Fibroblast of lung (primary cell): ENCODE measurements around the gene ZNF189. TPM values are rescaled to one million over a fixed set of nuclear protein-coding genes. Genes with fewer than 3 reads are reported as not detected.

Experiments
- DNase-seq, 2 donors: peaks; one replicate each; pipeline versions ENCODE4 v3.0.0 to v3.0.0-alpha.2; 2010; ENCODE audit warnings: low read depth in 2 of 2
- H2AFZ ChIP-seq: 2 replicates; pipeline ENCODE4 v1.5.1; 2012; ENCODE audit warnings: low read length, control low read depth, inconsistent platforms
- H3K27ac ChIP-seq: 2 replicates; pipeline ENCODE4 v1.5.1; 2011; ENCODE audit warnings: low read length, control low read depth; ENCODE audit not compliant: insufficient read depth
- H3K27me3 ChIP-seq: 2 replicates; pipeline ENCODE4 v1.5.1; 2011; ENCODE audit warnings: mild to moderate bottlenecking, low read length; ENCODE audit not compliant: control insufficient read depth, insufficient read depth
- H3K36me3 ChIP-seq: 2 replicates; pipeline ENCODE4 v1.5.1; 2011; ENCODE audit warnings: low read length; ENCODE audit not compliant: control insufficient read depth, insufficient read depth
- H3K4me1 ChIP-seq: 2 replicates; pipeline ENCODE4 v1.5.1; 2011; ENCODE audit warnings: low read length; ENCODE audit not compliant: control insufficient read depth, insufficient read depth; ENCODE audit errors: extremely low read depth
- H3K4me2 ChIP-seq: 2 replicates; pipeline ENCODE4 v1.5.1; 2011; ENCODE audit warnings: low read length, control low read depth; ENCODE audit not compliant: insufficient read depth; ENCODE audit errors: extremely low read depth
- H3K4me3 ChIP-seq, 4 experiments: fragments of 200-600 bp in 1 of 4; sonication (generic) in 1 of 4; replicated peaks in 1 of 4; 2 replicates each; pipeline ENCODE4 v1.5.1; 2011 to 2016; ENCODE audit warnings: low read length in 4 of 4, low read depth in 3 of 4, mild to moderate bottlenecking in 3 of 4, control low read depth in 2 of 4, inconsistent platforms in 1 of 4, mixed read lengths in 1 of 4; ENCODE audit not compliant: insufficient read depth in 1 of 4; ENCODE audit errors: control extremely low read depth in 1 of 4
- H3K79me2 ChIP-seq: 2 replicates; pipeline ENCODE4 v1.5.1; 2012; ENCODE audit warnings: mild to moderate bottlenecking, low read length, inconsistent platforms; ENCODE audit not compliant: control insufficient read depth, insufficient read depth
- H3K9ac ChIP-seq: 2 replicates; pipeline ENCODE4 v1.5.1; 2011; ENCODE audit warnings: mild to moderate bottlenecking, low read length, control low read depth; ENCODE audit not compliant: insufficient read depth
- H3K9me3 ChIP-seq: 2 replicates; pipeline ENCODE4 v1.5.1; 2012; ENCODE audit warnings: low read depth, low read length; ENCODE audit not compliant: control insufficient read depth, insufficient read depth
- H4K20me1 ChIP-seq: 2 replicates; pipeline ENCODE4 v1.5.1; 2011; ENCODE audit warnings: low read length; ENCODE audit not compliant: control insufficient read depth, insufficient read depth; ENCODE audit errors: extremely low read depth
- CTCF ChIP-seq, 2 donors: IDR thresholded peaks in 1 of 2; conservative IDR thresholded peaks in 1 of 2; 1 replicate in 1 of 2; 2 replicates in 1 of 2; pipeline ENCODE4 v1.5.1; 2011 to 2012; ENCODE audit warnings: low read length in 2 of 2, control low read depth in 1 of 2, inconsistent platforms in 1 of 2, low read depth in 1 of 2, mild to moderate bottlenecking in 1 of 2
- EZH2 ChIP-seq: IDR thresholded peaks from 2 replicates; pipeline ENCODE4 v1.5.1; 2012; ENCODE audit warnings: low read length, control low read depth, mild to moderate bottlenecking; ENCODE audit errors: missing control alignments
- polyA plus RNA-seq, 2 donors: library from polyadenylated mRNA; depleted of rRNA in 1 of 2; stranded (reverse) in 1 of 2; unstranded in 1 of 2; fragments of >200 nt; gene quantifications; 2 replicates each; pipeline ENCODE4 v1.2.1, GENCODE V29; 2011 to 2012; ENCODE audit warnings: missing spikeins in 1 of 2
- total RNA-seq: library from RNA; depleted of rRNA; stranded (reverse); fragments of >200 nt; gene quantifications from 2 replicates; pipeline ENCODE4 v1.2.1, GENCODE V29; 2014

Gene ZNF189
- total and polyA plus RNA-seq, 2 donors (not counting 1 experiment from before 2014, with no cell fraction given), result 8.7 to 21.8 TPM

GRCh38 chr9:101433229-101433628 is 34.6 kb downstream of the ZNF189 start:
- no peak for DNase-seq
- no peaks in the 10 kb centered on the region for H3K4me1 ChIP-seq
- TF ChIP-seq EZH2 (no peak), CTCF (conservative IDR thresholded peaks at IDR 0.05 in 1 of 2, IDR thresholded peaks at IDR 0.05 in 1 of 2; ENCODE audit: low read depth in 1 of 2, low read length in 2 of 2) (no peak)
- no peaks in the 10 kb centered on the region for H4K20me1 ChIP-seq
- no peaks in the 10 kb centered on the region for H3K27me3 ChIP-seq
- no peak overlapping the region for H3K4me2 ChIP-seq
- no peak overlapping the region for H3K4me3 ChIP-seq
- no peaks in the 10 kb centered on the region for H3K9me3 ChIP-seq
- H3K9ac ChIP-seq, result no peak overlapping the region
- no peak overlapping the region for H2AFZ ChIP-seq
- no peaks in the 10 kb centered on the region for H3K79me2 ChIP-seq
- no peaks in the 10 kb centered on the region for H3K36me3 ChIP-seq
- H3K27ac ChIP-seq, result no peak overlapping the region

DNA sequence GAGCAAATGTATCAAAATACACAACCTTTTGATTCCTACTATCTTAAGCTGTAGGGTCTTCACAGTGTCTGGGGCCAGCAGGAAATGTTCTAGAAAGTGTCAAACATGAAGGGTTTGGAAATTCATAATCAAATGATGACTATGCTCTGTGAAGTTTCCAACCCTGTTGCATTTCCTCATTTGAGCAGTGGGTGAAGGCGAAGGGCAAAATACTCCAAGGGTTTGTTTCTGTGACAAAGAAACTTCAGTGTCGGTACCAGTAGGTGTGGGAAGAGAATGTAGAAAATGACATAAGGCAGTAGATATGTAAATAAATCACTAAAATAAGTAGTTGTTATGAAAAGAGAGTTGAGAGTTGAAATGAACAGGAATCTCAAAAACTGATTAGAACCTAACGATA is 36.3 kb downstream of the ZNF189 start:
- TF ChIP-seq EZH2 (no peak), CTCF (conservative IDR thresholded peaks at IDR 0.05 in 1 of 2, IDR thresholded peaks at IDR 0.05 in 1 of 2; ENCODE audit: low read depth in 1 of 2, low read length in 2 of 2) (no peak)
- no peak overlapping the region for H3K4me3 ChIP-seq
- H3K36me3 ChIP-seq, result no peaks in the 10 kb centered on the region
- H3K9ac ChIP-seq, result no peak overlapping the region
- no peaks in the 10 kb centered on the region for H3K4me1 ChIP-seq
- H3K9me3 ChIP-seq, result no peaks in the 10 kb centered on the region
- H3K27ac ChIP-seq, result no peak overlapping the region
- no peaks in the 10 kb centered on the region for H3K27me3 ChIP-seq
- DNase-seq, result no peak
- H4K20me1 ChIP-seq, result no peaks in the 10 kb centered on the region
- no peak overlapping the region for H3K4me2 ChIP-seq
- H2AFZ ChIP-seq, result no peak overlapping the region
- H3K79me2 ChIP-seq, result no peaks in the 10 kb centered on the region

GRCh38 chr9:101435601-101436079 is 37.0 kb downstream of the ZNF189 start, which contains the start of gene ALDOB:
TSS of gene ALDOB (minus strand) at chr9:101435774. CDS start at chr9:101430887, 4,887 bp downstream.
- TF ChIP-seq EZH2 (no peak), CTCF (conservative IDR thresholded peaks at IDR 0.05 in 1 of 2, IDR thresholded peaks at IDR 0.05 in 1 of 2; ENCODE audit: low read depth in 1 of 2, low read length in 2 of 2) (no peak)
- H3K4me3 ChIP-seq, result no peak within 1 kb of the TSS
- DNase-seq, result no peak
- H2AFZ ChIP-seq, result no peak within 1 kb of the TSS
- H3K4me1 ChIP-seq, result no peaks in the 10 kb centered on the region
- no peak within 1 kb of the TSS for H3K9ac ChIP-seq
- H3K9me3 ChIP-seq, result no peaks in the 10 kb centered on the region
- no peaks in the 10 kb centered on the region for H3K36me3 ChIP-seq
- no peak within 1 kb of the TSS for H3K4me2 ChIP-seq
- H3K79me2 ChIP-seq, result no peaks in the 10 kb centered on the region
- H3K27me3 ChIP-seq, result no peaks in the 10 kb centered on the region
- no peaks in the 10 kb centered on the region for H4K20me1 ChIP-seq
- H3K27ac ChIP-seq, result no peak within 1 kb of the TSS
